ENCODE data around the gene DOK6.

DNA sequence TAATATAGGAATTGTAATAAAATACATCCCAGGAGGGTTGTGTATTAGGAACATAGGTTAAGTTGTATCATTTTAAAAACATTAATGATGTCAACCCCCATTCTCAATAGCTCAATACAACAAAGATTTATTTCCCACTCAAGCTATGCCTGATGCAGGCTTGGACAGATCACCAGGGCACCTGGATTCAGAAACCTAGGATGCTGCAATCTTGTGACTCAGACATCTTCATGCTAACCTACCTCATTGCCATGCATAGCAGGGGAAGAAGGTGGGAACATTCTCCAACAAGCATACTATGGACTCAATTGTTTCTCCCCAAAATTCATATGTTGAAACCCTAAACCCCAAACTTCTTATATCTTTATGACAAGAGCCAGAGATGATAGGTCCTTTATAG, 302.8 kb downstream of the DOK6 start:
- TF ChIP-seq, protein P1, sequence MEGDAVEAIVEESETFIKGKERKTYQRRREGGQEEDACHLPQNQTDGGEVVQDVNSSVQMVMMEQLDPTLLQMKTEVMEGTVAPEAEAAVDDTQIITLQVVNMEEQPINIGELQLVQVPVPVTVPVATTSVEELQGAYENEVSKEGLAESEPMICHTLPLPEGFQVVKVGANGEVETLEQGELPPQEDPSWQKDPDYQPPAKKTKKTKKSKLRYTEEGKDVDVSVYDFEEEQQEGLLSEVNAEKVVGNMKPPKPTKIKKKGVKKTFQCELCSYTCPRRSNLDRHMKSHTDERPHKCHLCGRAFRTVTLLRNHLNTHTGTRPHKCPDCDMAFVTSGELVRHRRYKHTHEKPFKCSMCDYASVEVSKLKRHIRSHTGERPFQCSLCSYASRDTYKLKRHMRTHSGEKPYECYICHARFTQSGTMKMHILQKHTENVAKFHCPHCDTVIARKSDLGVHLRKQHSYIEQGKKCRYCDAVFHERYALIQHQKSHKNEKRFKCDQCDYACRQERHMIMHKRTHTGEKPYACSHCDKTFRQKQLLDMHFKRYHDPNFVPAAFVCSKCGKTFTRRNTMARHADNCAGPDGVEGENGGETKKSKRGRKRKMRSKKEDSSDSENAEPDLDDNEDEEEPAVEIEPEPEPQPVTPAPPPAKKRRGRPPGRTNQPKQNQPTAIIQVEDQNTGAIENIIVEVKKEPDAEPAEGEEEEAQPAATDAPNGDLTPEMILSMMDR (conservative IDR thresholded peaks at IDR 0.05; ENCODE audit: low read length), result no peak
- TF ChIP-seq EZH2phosphoT487 (IDR thresholded peaks at IDR 0.05; ENCODE audit: borderline replicate concordance, low read depth, low read length), result no peak
